T-cell (primary cell): ENCODE results near the gene SLC23A1. TPM values are rescaled to one million over a fixed set of nuclear protein-coding genes. Genes with fewer than 3 reads are reported as not detected.

Experiments used
- ATAC-seq, 4 experiments: fragments of 200-7000 bp in 3 of 4; fragments of 150-1000 bp in 1 of 4; cut with Tn5 transposase; replicated peaks in 1 of 4; 1 replicate in 3 of 4; 2 replicates in 1 of 4; pipeline ENCODE4 v1.10.0; 2021; ENCODE audit warnings: moderate library complexity in 3 of 4, mild to moderate bottlenecking in 2 of 4, moderate number of reproducible peaks in 1 of 4
- CTCF ChIA-PET, 2 donors: fragments of 300-600 bp; sonication (Branson Sonifier 250); formaldehyde crosslinking; loops; one replicate each; lab custom pipeline; 2022; ENCODE audit warnings: antibody characterized with exemption in 2 of 2; lab: Charles Lee
- POLR2A ChIA-PET, 2 donors: fragments of 300-600 bp; sonication (Branson Sonifier 250); formaldehyde crosslinking; loops; one replicate each; lab custom pipeline; 2022; ENCODE audit warnings: antibody characterized with exemption in 2 of 2; lab: Charles Lee
- DNase-seq, 35 experiments: peaks; one replicate each; pipeline versions ENCODE4 v3.0.0 to v3.0.0-alpha.2; 2013 to 2023
- H3K27ac ChIP-seq: one replicate; pipeline ENCODE4 v1.5.1; 2013; ENCODE audit warnings: low read length
- H3K27me3 ChIP-seq, 2 experiments: replicated peaks in 1 of 2; 1 replicate in 1 of 2; 2 replicates in 1 of 2; pipeline versions ENCODE4 v1.6.1 to v1.7.0; 2013; ENCODE audit warnings: low read length in 1 of 2, mixed read lengths in 1 of 2; ENCODE audit not compliant: control insufficient read depth in 2 of 2, insufficient read depth in 2 of 2; ENCODE audit errors: extremely low read depth in 1 of 2
- H3K36me3 ChIP-seq, 2 donors: 1 replicate in 1 of 2; 2 replicates in 1 of 2; pipeline versions ENCODE4 v1.6.1 to v1.7.0; 2013; ENCODE audit warnings: low read length in 1 of 2; ENCODE audit not compliant: control insufficient read depth in 2 of 2, insufficient read depth in 1 of 2; ENCODE audit errors: extremely low read depth in 1 of 2
- H3K4me1 ChIP-seq, 2 experiments: 1 replicate in 1 of 2; 2 replicates in 1 of 2; pipeline versions ENCODE4 v1.6.1 to v1.7.0; 2013; ENCODE audit warnings: low read length in 2 of 2, mixed read lengths in 1 of 2; ENCODE audit not compliant: insufficient read depth in 2 of 2, control insufficient read depth in 1 of 2; ENCODE audit errors: extremely low read depth in 1 of 2
- H3K4me3 ChIP-seq, 2 donors: 1 replicate in 1 of 2; 2 replicates in 1 of 2; pipeline versions ENCODE4 v1.5.1 to v1.7.0; 2013; ENCODE audit warnings: mild to moderate bottlenecking in 2 of 2, low read length in 1 of 2, moderate library complexity in 1 of 2; ENCODE audit not compliant: control insufficient read depth in 1 of 2; ENCODE audit errors: extremely low read depth in 1 of 2
- H3K9me3 ChIP-seq: 2 replicates; pipeline ENCODE4 v1.7.0; 2013
- H3K27ac Mint-ChIP-seq, 2 donors: one replicate each; pipeline ENCODE4 v1.8.0; 2020 to 2021; ENCODE audit warnings: mild to moderate bottlenecking in 2 of 2, mixed read lengths in 2 of 2
- H3K27me3 Mint-ChIP-seq, 2 donors: one replicate each; pipeline ENCODE4 v1.8.0; 2021 to 2022; ENCODE audit warnings: mixed read lengths in 2 of 2
- H3K36me3 Mint-ChIP-seq: one replicate; pipeline ENCODE4 v1.8.0; 2021; ENCODE audit warnings: mixed read lengths
- H3K4me1 Mint-ChIP-seq, 3 donors: one replicate each; pipeline ENCODE4 v1.8.0; 2020 to 2022; ENCODE audit warnings: mixed read lengths in 3 of 3, mild to moderate bottlenecking in 1 of 3
- H3K4me3 Mint-ChIP-seq, 3 donors: one replicate each; pipeline ENCODE4 v1.8.0; 2020 to 2022; ENCODE audit warnings: mild to moderate bottlenecking in 3 of 3, mixed read lengths in 3 of 3, moderate library complexity in 3 of 3
- H3K9me3 Mint-ChIP-seq, 3 donors: one replicate each; pipeline ENCODE4 v1.8.0; 2020 to 2022; ENCODE audit warnings: mixed read lengths in 3 of 3
- WGBS: methylation state at CpG from one replicate; pipeline ENCODE4 v1.1.5; 2013; ENCODE audit warnings: missing lambda C conversion rate; ENCODE audit not compliant: insufficient coverage; 5-methylcytosine and 5-hydroxymethylcytosine counted together
- total RNA-seq, 35 experiments: library from RNA in 6 of 35; stranded (reverse) in 6 of 35; fragments of 120-200 nt in 1 of 35; gene quantifications; one replicate each; pipeline versions ENCODE4 v1.2.1 to v1.2.4 and lab custom pipeline; 2013 to 2026

Gene SLC23A1
- total RNA-seq, 5 donors from 2014 or later (not counting 1 experiment from before 2014, with no cell fraction given) = 0.15 to 0.86 TPM; not detected in 3

DNA sequence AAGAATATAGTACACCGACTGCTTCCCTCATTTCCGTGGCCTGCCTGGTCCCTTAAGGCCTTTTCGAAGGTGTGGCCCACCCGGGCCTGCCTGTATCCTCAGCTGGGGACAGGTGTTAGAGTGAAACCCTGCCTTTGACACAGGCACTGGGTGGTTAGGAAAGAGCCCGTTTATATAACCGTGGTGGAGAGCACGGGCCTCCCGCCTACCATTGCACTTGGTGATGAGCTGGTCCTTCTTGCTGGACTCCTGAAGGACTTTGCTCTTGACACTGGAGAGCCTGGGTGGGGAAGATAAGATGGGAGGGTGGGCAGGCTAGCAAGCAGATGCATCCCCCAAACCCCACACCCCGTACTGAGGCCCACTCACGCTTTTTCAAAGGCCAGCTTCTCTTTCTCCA, 18.4 kb upstream of the SLC23A1 start:
- Mint-ChIP-seq H3K4me3 (no peak overlapping the region), H3K9me3 (no peaks in the 10 kb centered on the region), H3K36me3 (peaks cover 4% of the 10 kb centered on the region), H3K4me1 (peaks cover 21 to 29% (median 28%) of the 10 kb centered on the region in 3 donors), H3K27ac (no peak overlapping the region), H3K27me3 (no peaks in the 10 kb centered on the region)
- Histone ChIP-seq H3K4me3 (no peak overlapping the region), H3K36me3 (peaks cover 3 to 5% of the 10 kb centered on the region in 2 donors), H3K4me1 (peaks cover 12 to 26% of the 10 kb centered on the region in 2 experiments), H3K9me3 (no peaks in the 10 kb centered on the region), H3K27me3 (no peaks in the 10 kb centered on the region), H3K27ac (no peak overlapping the region)
- ChIA-PET CTCF (no interaction called here), POLR2A (interaction anchor here in 1 of 2 donors (0.6 kb wide), 1 partner anchor 130 kb away, joined by 3 read pairs; no protein-coding TSS in a partner anchor)
- 100% methylated on average over 6 of the region's 10 CpGs for WGBS
- no peak for DNase-seq
- ATAC-seq = no peak

- Histone ChIP-seq H3K36me3 (peaks cover 3 to 5% of the 10 kb centered on the region in 2 donors), H3K27me3 (no peaks in the 10 kb centered on the region), H3K4me1 (peaks cover 11 to 22% of the 10 kb centered on the region in 2 experiments), H3K27ac (no peak overlapping the region), H3K9me3 (no peaks in the 10 kb centered on the region), H3K4me3 (no peak overlapping the region)
- Mint-ChIP-seq H3K4me3 (no peak overlapping the region), H3K9me3 (no peaks in the 10 kb centered on the region), H3K27ac (no peak overlapping the region), H3K4me1 (peaks cover 20 to 29% (median 26%) of the 10 kb centered on the region in 3 donors), H3K27me3 (no peaks in the 10 kb centered on the region), H3K36me3 (peaks cover 4% of the 10 kb centered on the region)
- 51% methylated on average over 4 of the region's 6 CpGs for WGBS
- DNase-seq = no peak
- ATAC-seq = no peak
- ChIA-PET CTCF (no interaction called here), POLR2A (interaction anchor here in 1 of 2 donors (0.5 to 0.7 kb wide), 2 partner anchors 152 to 1043 kb away, joined by 3 to 4 read pairs; no protein-coding TSS in a partner anchor)
These were observed 16.5 kb upstream of the SLC23A1 start for GRCh38 chr5:139399501-139400121.

DNA sequence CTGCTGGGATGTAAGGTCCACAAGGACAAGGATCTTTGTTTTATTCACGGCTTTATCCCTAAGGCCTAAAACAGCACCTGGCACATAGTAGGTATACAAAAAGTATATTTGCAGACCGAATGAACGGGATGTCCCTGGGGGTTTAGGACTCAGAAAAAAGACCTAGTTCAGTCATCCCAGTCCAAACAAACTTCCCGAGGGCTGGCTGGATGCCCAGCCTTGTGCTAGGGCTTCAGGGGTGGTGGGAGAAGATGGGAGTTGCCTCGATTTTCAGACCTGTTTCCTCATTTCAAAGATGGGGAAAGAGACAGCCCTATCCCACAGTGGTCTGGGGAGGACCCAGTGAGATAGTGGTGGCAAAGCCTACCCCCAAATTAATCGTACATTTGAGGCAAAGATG, 14.8 kb upstream of the SLC23A1 start:
- DNase-seq = no peak
- ChIA-PET CTCF (no interaction called here), POLR2A (interaction anchor here in 1 of 2 donors (0.7 kb wide), 1 partner anchor 93 kb away, joined by 3 read pairs; no protein-coding TSS in a partner anchor)
- Mint-ChIP-seq H3K9me3 (no peaks in the 10 kb centered on the region), H3K4me3 (no peak overlapping the region), H3K36me3 (peaks cover 4% of the 10 kb centered on the region), H3K27me3 (no peaks in the 10 kb centered on the region), H3K4me1 (peaks cover 10 to 18% (median 11%) of the 10 kb centered on the region in 3 donors), H3K27ac (no peak overlapping the region)
- no peaks in the 10 kb centered on the region for H3K9me3 ChIP-seq
- H3K4me1 ChIP-seq = peaks cover 0 to 24% of the 10 kb centered on the region in 2 experiments
- WGBS = no CpG with 5 or more reads among the region's 6 CpGs
- no peak overlapping the region for H3K27ac ChIP-seq
- no peak overlapping the region for H3K4me3 ChIP-seq
- no peak for ATAC-seq
- peaks cover 3 to 5% of the 10 kb centered on the region in 2 donors for H3K36me3 ChIP-seq
- peaks cover 0 to 9% of the 10 kb centered on the region in 2 experiments for H3K27me3 ChIP-seq

- H3K4me3 ChIP-seq = no peak overlapping the region
- ChIA-PET POLR2A (no interaction called here), CTCF (interaction anchor here in 1 of 2 donors (1.5 kb wide), 1 partner anchor 24 kb away, joined by 4 read pairs; no protein-coding TSS in a partner anchor)
- Mint-ChIP-seq H3K36me3 (peaks cover 4% of the 10 kb centered on the region), H3K4me1 (peaks cover 8 to 15% (median 9%) of the 10 kb centered on the region in 3 donors), H3K4me3 (no peak overlapping the region), H3K27me3 (no peaks in the 10 kb centered on the region), H3K9me3 (no peaks in the 10 kb centered on the region), H3K27ac (no peak overlapping the region)
- peaks cover 0 to 30% of the 10 kb centered on the region in 2 experiments for H3K4me1 ChIP-seq
- no peak for ATAC-seq
- H3K27ac ChIP-seq = no peak overlapping the region
- peaks cover 3 to 5% of the 10 kb centered on the region in 2 donors for H3K36me3 ChIP-seq
- peaks cover 0 to 9% of the 10 kb centered on the region in 2 experiments for H3K27me3 ChIP-seq
- 100% methylated on average over 4 of the region's 8 CpGs for WGBS
- no peaks in the 10 kb centered on the region for H3K9me3 ChIP-seq
- DNase-seq = no peak
These were observed 13.6 kb upstream of the SLC23A1 start for GRCh38 chr5:139396691-139397090.

- Histone ChIP-seq H3K4me1 (peaks cover 0 to 37% of the 10 kb centered on the region in 2 experiments), H3K27ac (no peak overlapping the region), H3K4me3 (no peak overlapping the region), H3K27me3 (peaks cover 0 to 9% of the 10 kb centered on the region in 2 experiments), H3K36me3 (no peaks in the 10 kb centered on the region), H3K9me3 (no peaks in the 10 kb centered on the region)
- POLR2A ChIA-PET = no interaction called here
- WGBS = 95% methylated on average over 4 of the region's 8 CpGs
- H3K4me1 Mint-ChIP-seq = peaks cover 15 to 21% (median 15%) of the 10 kb centered on the region in 3 donors
- H3K27ac Mint-ChIP-seq = no peak overlapping the region
- peak overlapping the region; percentile 21 to 43 (median 24) for H3K4me3 Mint-ChIP-seq
- DNase-seq (no peak), ATAC-seq (no peak)
- CTCF ChIA-PET = interaction anchor here in 1 of 2 donors (1.5 kb wide), 1 partner anchor 25 kb away, joined by 4 read pairs; no protein-coding TSS in a partner anchor
- H3K27me3 Mint-ChIP-seq = no peaks in the 10 kb centered on the region
- no peaks in the 10 kb centered on the region for H3K9me3 Mint-ChIP-seq
- peaks cover 4% of the 10 kb centered on the region for H3K36me3 Mint-ChIP-seq
These were observed 12.9 kb upstream of the SLC23A1 start for GRCh38 chr5:139395844-139396640.
